ENCODE data around the gene SATL1. TPM values are rescaled to one million over a fixed set of nuclear protein-coding genes. Genes with fewer than 3 reads are reported as not detected.

The SATL1 gene
- total and polyA plus RNA-seq, 2 donors (not counting 3 experiments of a cell fraction or from before 2014, with no cell fraction given) = not detected

DNA sequence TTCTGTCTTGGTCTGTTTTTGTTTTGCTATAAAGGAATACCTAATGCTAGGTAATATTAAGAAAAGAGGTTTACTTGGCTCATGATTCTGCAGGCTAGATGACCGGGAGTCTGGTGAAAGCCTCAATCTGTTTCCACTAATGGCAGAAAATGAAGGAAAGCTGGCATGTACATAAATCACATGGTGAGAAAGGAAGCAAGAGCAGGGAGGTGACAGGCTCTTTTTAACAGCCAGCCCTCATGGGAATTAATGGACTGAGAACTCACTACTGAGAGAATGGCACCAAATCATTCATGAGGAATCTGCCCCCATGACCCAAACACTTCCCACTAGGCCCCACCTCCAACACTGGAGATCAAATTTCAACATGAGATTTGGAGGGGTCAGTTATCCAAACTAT is 27.6 kb downstream of the SATL1 start:
- TF ChIP-seq, protein P1, sequence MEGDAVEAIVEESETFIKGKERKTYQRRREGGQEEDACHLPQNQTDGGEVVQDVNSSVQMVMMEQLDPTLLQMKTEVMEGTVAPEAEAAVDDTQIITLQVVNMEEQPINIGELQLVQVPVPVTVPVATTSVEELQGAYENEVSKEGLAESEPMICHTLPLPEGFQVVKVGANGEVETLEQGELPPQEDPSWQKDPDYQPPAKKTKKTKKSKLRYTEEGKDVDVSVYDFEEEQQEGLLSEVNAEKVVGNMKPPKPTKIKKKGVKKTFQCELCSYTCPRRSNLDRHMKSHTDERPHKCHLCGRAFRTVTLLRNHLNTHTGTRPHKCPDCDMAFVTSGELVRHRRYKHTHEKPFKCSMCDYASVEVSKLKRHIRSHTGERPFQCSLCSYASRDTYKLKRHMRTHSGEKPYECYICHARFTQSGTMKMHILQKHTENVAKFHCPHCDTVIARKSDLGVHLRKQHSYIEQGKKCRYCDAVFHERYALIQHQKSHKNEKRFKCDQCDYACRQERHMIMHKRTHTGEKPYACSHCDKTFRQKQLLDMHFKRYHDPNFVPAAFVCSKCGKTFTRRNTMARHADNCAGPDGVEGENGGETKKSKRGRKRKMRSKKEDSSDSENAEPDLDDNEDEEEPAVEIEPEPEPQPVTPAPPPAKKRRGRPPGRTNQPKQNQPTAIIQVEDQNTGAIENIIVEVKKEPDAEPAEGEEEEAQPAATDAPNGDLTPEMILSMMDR (IDR thresholded peaks at IDR 0.05; ENCODE audit: extremely low read depth in 1 of 2, insufficient read depth in 1 of 2, low read depth in 1 of 2, low read length in 2 of 2) = no peak
- TF ChIP-seq, protein P2, sequence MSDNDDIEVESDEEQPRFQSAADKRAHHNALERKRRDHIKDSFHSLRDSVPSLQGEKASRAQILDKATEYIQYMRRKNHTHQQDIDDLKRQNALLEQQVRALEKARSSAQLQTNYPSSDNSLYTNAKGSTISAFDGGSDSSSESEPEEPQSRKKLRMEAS (IDR thresholded peaks at IDR 0.05; ENCODE audit: insufficient read depth, insufficient read length) = no peak
- TF ChIP-seq EZH2 (IDR thresholded peaks at IDR 0.05; ENCODE audit: borderline replicate concordance, low read depth, low read length, severe bottlenecking) (no peak), POLR2A (IDR thresholded peaks at IDR 0.05; ENCODE audit: low read depth, low read length) (no peak), MYC (IDR thresholded peaks at IDR 0.05; ENCODE audit: low read depth, low read length) (no peak), JUN (IDR thresholded peaks at IDR 0.05; ENCODE audit: borderline replicate concordance, insufficient read depth, insufficient read length, low read depth) (no peak), POLR2AphosphoS5 (IDR thresholded peaks at IDR 0.05; ENCODE audit: insufficient read depth, low read depth, low read length) (no peak)
- no peaks in the 10 kb centered on the region for H3K36me3 ChIP-seq (ENCODE audit: control insufficient read depth in 2 of 2, extremely low read depth in 1 of 2, insufficient read depth in 2 of 2, low read length in 2 of 2)
- H3K27ac ChIP-seq (ENCODE audit: insufficient read depth, low read depth, low read length) = no peak overlapping the region
- no peak overlapping the region for H3K4me2 ChIP-seq (ENCODE audit: insufficient read depth, low read length)
- ChIA-PET POLR2A (no interaction called here), CTCF (no interaction called here)
- no peaks in the 10 kb centered on the region for H3K4me1 ChIP-seq (ENCODE audit: control insufficient read depth, extremely low read depth, insufficient read depth, low read length)
- H3K27me3 ChIP-seq (ENCODE audit: control insufficient read depth in 2 of 2, insufficient read depth in 2 of 2, low read length in 2 of 2) = no peaks in the 10 kb centered on the region
- no peaks in the 10 kb centered on the region for H3K9me1 ChIP-seq (replicated peaks; ENCODE audit: control insufficient read depth, extremely low read depth, insufficient read depth, low read length)
- H2AFZ ChIP-seq (ENCODE audit: low read depth, low read length) = no peak overlapping the region
- H3K4me3 ChIP-seq (replicated peaks in 1 of 3; ENCODE audit: insufficient read depth in 1 of 3, low read depth in 1 of 3, low read length in 3 of 3) = no peak overlapping the region
- no TSS peak for BruUV-seq (replicated peaks)
- no peak overlapping the region for H3K9ac ChIP-seq (replicated peaks; ENCODE audit: extremely low read depth, insufficient read depth, low read length)
- no peaks in the 10 kb centered on the region for H3K79me2 ChIP-seq (ENCODE audit: control insufficient read depth, insufficient read depth, low read length)
- intact Hi-C loops (cut with micrococcal nuclease) = no loop called here
- no peak for FAIRE-seq
- dilution Hi-C loops (cut with MboI; ENCODE audit: extremely low pct_ligation_motif_present, low sequenced_read_pairs) = no loop called here
- no peak for DNase-seq (ENCODE audit: low read depth, low spot score)
- no peaks in the 10 kb centered on the region for H4K20me1 ChIP-seq (replicated peaks; ENCODE audit: control insufficient read depth, extremely low read depth, insufficient read depth, low read length)
- H3K9me3 ChIP-seq (replicated peaks; ENCODE audit: control insufficient read depth, insufficient read depth, low read length) = no peaks in the 10 kb centered on the region

All from endothelial cell of umbilical vein (primary cell).